H1 (cell line): ENCODE measurements around the gene SELENBP1. TPM values are rescaled to one million over a fixed set of nuclear protein-coding genes. Genes with fewer than 3 reads are reported as not detected.

Experiments used
- CTCF ChIA-PET: fragments of 300-600 bp; sonication (Branson Sonifier 250); formaldehyde crosslinking; loops from one replicate; lab custom pipeline; 2021; ENCODE audit not compliant: partially characterized antibody; lab: Charles Lee
- POLR2A ChIA-PET: fragments of 300-600 bp; sonication (Branson Sonifier 250); formaldehyde crosslinking; loops from one replicate; lab custom pipeline; 2021; ENCODE audit warnings: inconsistent platforms; ENCODE audit not compliant: partially characterized antibody; lab: Charles Lee
- DNase-seq, 2 experiments: peaks; one replicate each; pipeline versions ENCODE4 v3.0.0 to v3.0.0-alpha.2; 2010 to 2022; ENCODE audit warnings: low spot score in 2 of 2, low read depth in 1 of 2, mixed read lengths in 1 of 2
- FAIRE-seq: peaks from 2 replicates; lab custom pipeline; 2011; peaks lifted over from hg19 to GRCh38; lab: Jason Lieb, UNC
- H2AFZ ChIP-seq: 2 replicates; pipeline ENCODE4 v1.8.1; 2012; ENCODE audit warnings: low read length, inconsistent platforms
- H2AK5ac ChIP-seq: 2 replicates; pipeline ENCODE4 v1.6.1; 2013; ENCODE audit warnings: low read depth, low read length
- H2BK120ac ChIP-seq: replicated peaks from 2 replicates; pipeline ENCODE3; 2013; ENCODE audit warnings: low read depth, low read length, inconsistent platforms
- H2BK12ac ChIP-seq: 2 replicates; pipeline ENCODE4 v1.6.1; 2013; ENCODE audit warnings: low read depth, low read length
- H2BK15ac ChIP-seq: 2 replicates; pipeline ENCODE4 v1.6.1; 2013; ENCODE audit warnings: low read length
- H2BK20ac ChIP-seq: 2 replicates; pipeline ENCODE4 v1.6.1; 2013; ENCODE audit warnings: low read length
- H2BK5ac ChIP-seq: 2 replicates; pipeline ENCODE4 v1.6.1; 2013; ENCODE audit warnings: low read depth, low read length
- H3K14ac ChIP-seq: 2 replicates; pipeline ENCODE4 v1.6.1; 2013; ENCODE audit warnings: inconsistent platforms; ENCODE audit not compliant: insufficient read length
- H3K18ac ChIP-seq: 2 replicates; pipeline ENCODE4 v1.6.1; 2013; ENCODE audit warnings: low read length; ENCODE audit errors: extremely low read depth
- H3K23ac ChIP-seq: 2 replicates; pipeline ENCODE4 v1.6.1; 2013; ENCODE audit warnings: inconsistent platforms; ENCODE audit not compliant: insufficient read length
- H3K23me2 ChIP-seq: 2 replicates; pipeline ENCODE4 v1.6.1; 2013; ENCODE audit warnings: low read depth, low read length
- H3K27ac ChIP-seq: 2 replicates; pipeline ENCODE4 v1.6.1; 2011; ENCODE audit warnings: low read depth, low read length, inconsistent platforms
- H3K27me3 ChIP-seq, 4 experiments: replicated peaks in 1 of 4; 1 replicate in 1 of 4; 2 replicates in 3 of 4; pipeline versions ENCODE4 v1.6.1 to v1.8.1; 2011 to 2013; ENCODE audit warnings: low read length in 3 of 4, mild to moderate bottlenecking in 3 of 4, inconsistent platforms in 2 of 4, mixed read lengths in 2 of 4, moderate library complexity in 1 of 4; ENCODE audit not compliant: control insufficient read depth in 3 of 4, insufficient read depth in 3 of 4; ENCODE audit errors: extremely low read depth in 1 of 4
- H3K36me3 ChIP-seq, 4 experiments: 2 replicates each; pipeline versions ENCODE4 v1.6.1 to v1.8.1; 2011 to 2013; ENCODE audit warnings: mild to moderate bottlenecking in 4 of 4, low read length in 3 of 4, moderate library complexity in 2 of 4, control low read depth in 1 of 4, inconsistent platforms in 1 of 4; ENCODE audit not compliant: insufficient read depth in 4 of 4, control insufficient read depth in 2 of 4
- H3K4ac ChIP-seq: replicated peaks from 2 replicates; pipeline ENCODE3; 2013; ENCODE audit warnings: low read length, low read depth, mixed read lengths, inconsistent platforms; ENCODE audit not compliant: insufficient read length
- H3K4me1 ChIP-seq, 4 experiments: replicated peaks in 1 of 4; 1 replicate in 1 of 4; 2 replicates in 3 of 4; pipeline versions ENCODE4 v1.6.1 to v1.8.1; 2011 to 2013; ENCODE audit warnings: low read length in 3 of 4, inconsistent platforms in 2 of 4, mixed read lengths in 1 of 4; ENCODE audit not compliant: insufficient read depth in 4 of 4, control insufficient read depth in 3 of 4
- H3K4me2 ChIP-seq, 2 experiments: 2 replicates each; pipeline versions ENCODE4 v1.6.1 to v1.8.1; 2011 to 2013; ENCODE audit warnings: low read depth in 2 of 2, low read length in 2 of 2, control low read depth in 1 of 2, inconsistent platforms in 1 of 2, mild to moderate bottlenecking in 1 of 2; ENCODE audit not compliant: insufficient read depth in 1 of 2
- H3K4me3 ChIP-seq, 4 experiments: fragments of 200-600, 300-600 bp in 1 of 4; sonication (generic), shearing (Covaris generic), sonication (Bioruptor Twin) in 1 of 4; 2 replicates each; pipeline versions ENCODE4 v1.5.1 to v1.8.1; 2011 to 2016; ENCODE audit warnings: low read length in 4 of 4, low read depth in 3 of 4, control low read depth in 2 of 4, inconsistent platforms in 2 of 4, mild to moderate bottlenecking in 2 of 4, mixed read lengths in 1 of 4, moderate library complexity in 1 of 4; ENCODE audit not compliant: insufficient read depth in 2 of 4; ENCODE audit errors: extremely low read depth in 1 of 4
- H3K56ac ChIP-seq: replicated peaks from 2 replicates; pipeline ENCODE3; 2013; ENCODE audit warnings: low read depth, mild to moderate bottlenecking, mixed read lengths, low read length, inconsistent platforms; ENCODE audit not compliant: insufficient read length
- H3K79me1 ChIP-seq: 2 replicates; pipeline ENCODE4 v1.6.1; 2013; ENCODE audit warnings: low read depth, low read length, control low read depth
- H3K79me2 ChIP-seq, 2 experiments: 2 replicates each; pipeline versions ENCODE4 v1.6.1 to v1.8.1; 2012 to 2013; ENCODE audit warnings: low read length in 2 of 2, mild to moderate bottlenecking in 2 of 2, inconsistent platforms in 1 of 2; ENCODE audit not compliant: insufficient read depth in 2 of 2, control insufficient read depth in 1 of 2
- H3K9ac ChIP-seq, 4 experiments: replicated peaks in 1 of 4; 1 replicate in 1 of 4; 2 replicates in 3 of 4; pipeline versions ENCODE4 v1.6.1 to v1.8.1; 2011 to 2013; ENCODE audit warnings: low read depth in 3 of 4, low read length in 3 of 4, control low read depth in 2 of 4, mild to moderate bottlenecking in 2 of 4, moderate library complexity in 2 of 4, inconsistent platforms in 1 of 4; ENCODE audit errors: extremely low read depth in 1 of 4
- H3K9me3 ChIP-seq, 2 experiments: 2 replicates each; pipeline versions ENCODE4 v1.6.1 to v1.8.1; 2012 to 2013; ENCODE audit warnings: mild to moderate bottlenecking in 2 of 2, moderate library complexity in 2 of 2, control low read depth in 1 of 2, inconsistent platforms in 1 of 2, low read depth in 1 of 2, low read length in 1 of 2, mixed read lengths in 1 of 2; ENCODE audit not compliant: insufficient read depth in 2 of 2
- H4K20me1 ChIP-seq, 2 experiments: replicated peaks in 1 of 2; 2 replicates each; pipeline versions ENCODE3 to v1.8.1; 2011 to 2013; ENCODE audit warnings: inconsistent platforms in 2 of 2, low read length in 2 of 2, mild to moderate bottlenecking in 1 of 2; ENCODE audit not compliant: insufficient read depth in 2 of 2, control insufficient read depth in 1 of 2
- H4K5ac ChIP-seq: 2 replicates; pipeline ENCODE4 v1.6.1; 2013; ENCODE audit warnings: low read length, low read depth, mixed read lengths, inconsistent platforms; ENCODE audit not compliant: insufficient read length
- H4K8ac ChIP-seq: 2 replicates; pipeline ENCODE4 v1.8.0; 2013; ENCODE audit warnings: mild to moderate bottlenecking, moderate library complexity, low read length, inconsistent platforms; ENCODE audit not compliant: insufficient read depth; ENCODE audit errors: extremely low read depth
- H4K91ac ChIP-seq: replicated peaks from 2 replicates; pipeline ENCODE3; 2013; ENCODE audit warnings: low read length, mixed read lengths, inconsistent platforms; ENCODE audit not compliant: insufficient read length
- CREB1 ChIP-seq: IDR thresholded peaks from 2 replicates; pipeline ENCODE4 v1.6.1; 2012; ENCODE audit warnings: inconsistent platforms
- CTBP2 ChIP-seq: IDR thresholded peaks from 2 replicates; pipeline ENCODE4 v1.7.0; 2011; ENCODE audit warnings: borderline replicate concordance, mild to moderate bottlenecking, moderate library complexity, mixed read lengths, low read length; ENCODE audit not compliant: insufficient read depth, insufficient read length
- CTCF ChIP-seq, 3 experiments: IDR thresholded peaks; 1 replicate in 2 of 3; 2 replicates in 1 of 3; pipeline versions ENCODE4 v1.5.1 to v1.6.1; 2011; ENCODE audit warnings: low read length in 3 of 3, mild to moderate bottlenecking in 3 of 3, inconsistent platforms in 2 of 3, low read depth in 1 of 3, moderate library complexity in 1 of 3; ENCODE audit not compliant: insufficient read depth in 1 of 3; ENCODE audit errors: control extremely low read depth in 1 of 3
- FOSL1 ChIP-seq: IDR thresholded peaks from 2 replicates; pipeline ENCODE4 v1.6.1; 2011; ENCODE audit warnings: mild to moderate bottlenecking, low read depth, low read length, moderate library complexity; ENCODE audit not compliant: insufficient read depth
- KDM1A ChIP-seq: fragments of 200-600, 300-600 bp; sonication (generic); IDR thresholded peaks from 2 replicates; pipeline ENCODE4 v1.7.1; 2016; ENCODE audit warnings: mild to moderate bottlenecking, low read length, borderline replicate concordance
- POU5F1 ChIP-seq: IDR thresholded peaks from 2 replicates; pipeline ENCODE4 v1.6.1; 2011; ENCODE audit warnings: low read depth, mild to moderate bottlenecking, low read length, moderate library complexity
- RFX5 ChIP-seq: IDR thresholded peaks from 2 replicates; pipeline ENCODE4 v1.6.1; 2011; ENCODE audit warnings: low read depth, low read length, improper control_type of control experiment, borderline replicate concordance
- TAF1 ChIP-seq: IDR thresholded peaks from 2 replicates; pipeline ENCODE4 v1.6.1; 2011; ENCODE audit warnings: mild to moderate bottlenecking, low read depth, low read length
- TAF7 ChIP-seq: optimal IDR thresholded peaks from 2 replicates; pipeline ENCODE3; 2011; ENCODE audit warnings: low read depth, mild to moderate bottlenecking, inconsistent platforms, low read length, moderate library complexity, borderline replicate concordance
- USF2 ChIP-seq: IDR thresholded peaks from 2 replicates; pipeline ENCODE4 v1.6.1; 2011; ENCODE audit warnings: low read length, improper control_type of control experiment
- WGBS, 2 experiments: shearing (Covaris generic) in 1 of 2; methylation state at CpG; one replicate each; pipeline versions ENCODE4 v1.1.6 to v1.1.7; 2013 to 2015; ENCODE audit warnings: low lambda C conversion rate in 2 of 2, mixed read lengths in 2 of 2, inconsistent platforms in 1 of 2, low coverage in 1 of 2, missing lambda C conversion rate in 1 of 2; ENCODE audit not compliant: insufficient replicate concordance in 2 of 2, insufficient coverage in 1 of 2, insufficient read length in 1 of 2; ENCODE audit errors: extremely low coverage in 1 of 2, missing lambda C conversion rate in 1 of 2; 5-methylcytosine and 5-hydroxymethylcytosine counted together
- polyA plus RNA-seq, 7 experiments: library from polyadenylated mRNA; depleted of rRNA in 3 of 7; stranded (reverse) in 5 of 7; unstranded in 2 of 7; fragments of >200 nt in 5 of 7; fragments of 200-250 nt in 2 of 7; gene quantifications; 1 replicate in 5 of 7; 2 replicates in 1 of 7; 4 replicates in 1 of 7; pipeline versions ENCODE4 v1.2.1 to v1.2.3, GENCODE V29; 2011 to 2013; ENCODE audit warnings: missing spikeins in 2 of 7, mixed read lengths in 2 of 7
- total RNA-seq: library from RNA; stranded (reverse); fragmentation: NEBNext Ultra II Directional; extraction: Animal tissue kit (Norgen Biotek cat#: 25700); gene quantifications from 2 replicates; pipeline ENCODE4 v1.2.1, GENCODE V29; 2021

Gene SELENBP1
- total and polyA plus RNA-seq, 2 of the 8 experiments (the other 6 are each of a cell fraction or from before 2014, with no cell fraction given): 20.0 to 32.4 TPM

- CTCF ChIA-PET: interaction anchor here (1.7 kb wide), 1 partner anchor 103 kb away, joined by 9 read pairs; no protein-coding TSS in a partner anchor
- TF ChIP-seq CTCF (IDR thresholded peaks at IDR 0.05; ENCODE audit: control extremely low read depth in 1 of 3, insufficient read depth in 1 of 3, low read depth in 1 of 3, low read length in 3 of 3) (no peak), RFX5 (no peak), KDM1A (no peak), POU5F1 (no peak), FOSL1 (no peak), TAF7 (no peak), CREB1 (no peak), CTBP2 (no peak), TAF1 (no peak), USF2 (no peak)
These were observed 31.1 kb upstream of the SELENBP1 start for GRCh38 chr1:151403612-151404011.

More at GRCh38 chr1:151403612-151404011, 31.1 kb upstream of the SELENBP1 start:
- H2BK20ac ChIP-seq: no peak overlapping the region
- no peak for FAIRE-seq
- no peak overlapping the region for H3K56ac ChIP-seq
- H2BK5ac ChIP-seq: no peak overlapping the region
- no peak overlapping the region for H2BK120ac ChIP-seq
- no peak overlapping the region for H3K4me2 ChIP-seq
- no peak overlapping the region for H4K8ac ChIP-seq
- H3K4ac ChIP-seq: no peak overlapping the region
- no peak for DNase-seq
- no peak overlapping the region for H3K4me3 ChIP-seq
- H2AFZ ChIP-seq: no peak overlapping the region
- H3K79me2 ChIP-seq: peaks cover 9 to 15% of the 10 kb centered on the region in 2 experiments; a peak in 3 of 4 replicates
- H2BK15ac ChIP-seq: no peak overlapping the region
- peaks cover 0 to 4% (median under 1%) of the 10 kb centered on the region in 4 experiments; a peak in 3 of 7 replicates for H3K4me1 ChIP-seq
- no peak overlapping the region for H4K5ac ChIP-seq
- H3K23ac ChIP-seq: no peak overlapping the region
- H3K23me2 ChIP-seq: 0 out of 2 replicates have a peak, but pooled peaks cover 3% of the 10 kb centered on the region
- no peak overlapping the region for H3K14ac ChIP-seq
- H3K27me3 ChIP-seq: no peaks in the 10 kb centered on the region
- H4K91ac ChIP-seq: no peak overlapping the region
- WGBS, 2 experiments: 96% methylated on average over 3 of the region's 3 CpGs; no CpG with 5 or more reads in 1 of the 2 experiments
- no peak overlapping the region for H2BK12ac ChIP-seq
- H3K27ac ChIP-seq: no peak overlapping the region
- POLR2A ChIA-PET: interaction anchor here (1.5 to 1.7 kb wide), 2 partner anchors 15 to 31 kb away, joined by 3 read pairs; no protein-coding TSS in a partner anchor
- peaks cover 37 to 72% (median 57%) of the 10 kb centered on the region in 4 experiments for H3K36me3 ChIP-seq
- H3K9me3 ChIP-seq: no peaks in the 10 kb centered on the region
- H3K9ac ChIP-seq: no peak overlapping the region
- no peak overlapping the region for H2AK5ac ChIP-seq
- H4K20me1 ChIP-seq: peaks cover 7 to 21% of the 10 kb centered on the region in 2 experiments
- H3K79me1 ChIP-seq: peaks cover 11% of the 10 kb centered on the region
- no peak overlapping the region for H3K18ac ChIP-seq
